ENCODE data around the gene CITED2.

DNA sequence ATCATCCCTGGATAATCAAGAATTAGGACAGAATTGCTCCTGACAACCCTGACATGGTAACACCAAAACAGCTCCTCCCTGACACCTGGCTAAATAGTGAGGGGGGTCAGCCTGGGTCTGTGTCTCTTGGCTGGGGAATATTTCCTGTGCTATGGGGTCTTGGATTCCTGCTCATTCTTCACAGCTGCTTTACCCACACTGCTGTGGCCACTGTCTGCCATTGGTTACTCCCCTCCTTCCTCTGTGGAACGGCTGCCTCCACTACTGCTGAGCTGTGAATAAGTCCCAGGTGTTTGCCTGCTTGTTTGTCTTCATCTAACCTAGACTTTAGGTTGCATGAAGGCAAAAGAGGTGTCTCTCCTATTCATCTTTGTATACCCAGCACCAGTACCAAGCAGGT, 48.8 kb downstream of the CITED2 start:
- TF ChIP-seq CTCF (IDR thresholded peaks at IDR 0.05; ENCODE audit: low read depth, low read length): no peak
- no peak for TF ChIP-seq POLR2A (IDR thresholded peaks at IDR 0.05; ENCODE audit: extremely low read depth, insufficient read length)
- TF ChIP-seq MYC (IDR thresholded peaks at IDR 0.05; ENCODE audit: low read depth, low read length): no peak
- TF ChIP-seq MAX (IDR thresholded peaks at IDR 0.05; ENCODE audit: low read depth, low read length): no peak

All from NB4 (cell line).